CD4-positive, alpha-beta T cell treated with Interleukin-4 for 4 hours (primary cell): Measurements from ENCODE around the gene IFI35.
"Not testable (repeated sequence)": the region's sequence is repeated elsewhere in the genome, so short reads cannot be mapped to it uniquely, and the experiment has no call there.

ENCODE experiments used
- DNase-seq: peaks from one replicate; pipeline ENCODE4 v3.0.0-alpha.2; 2020

IFI35 gene

GRCh38 chr17:42997984-42998938 is 8.3 kb upstream of the IFI35 start, which contains the start of gene RPL27:
Gene RPL27 (plus strand): TSS chr17:42998419. CDS start chr17:42998751, 332 bp downstream.
- peak; percentile 99 for DNase-seq

- no peak for DNase-seq
Observed at GRCh38 chr17:42999003-42999525, 7.5 kb upstream of the IFI35 start.

GRCh38 chr17:43000894-43001293 is 5.7 kb upstream of the IFI35 start:
- DNase-seq = not testable (repeated sequence)

GRCh38 chr17:43003542-43004172 is 2.9 kb upstream of the IFI35 start:
- DNase-seq = no peak

GRCh38 chr17:43010667-43011308 is 4.2 kb downstream of the IFI35 start:
- no peak for DNase-seq

GRCh38 chr17:43011728-43012472 is 5.3 kb downstream of the IFI35 start:
- DNase-seq = no peak

GRCh38 chr17:43013296-43013695 is 6.7 kb downstream of the IFI35 start:
- DNase-seq = no peak

GRCh38 chr17:43014020-43014648 is 7.5 kb downstream of the IFI35 start:
- no peak for DNase-seq

GRCh38 chr17:43014649-43015542 is 8.3 kb downstream of the IFI35 start:
- DNase-seq = no peak

GRCh38 chr17:43015579-43015978 is 9.0 kb downstream of the IFI35 start:
- DNase-seq = no peak

GRCh38 chr17:43016216-43016615 is 9.6 kb downstream of the IFI35 start:
- no peak for DNase-seq

- peak; percentile 79 for DNase-seq
Observed at GRCh38 chr17:43018008-43018853, 11.6 kb downstream of the IFI35 start.

GRCh38 chr17:43018932-43019331 is 12.3 kb downstream of the IFI35 start:
- DNase-seq = no peak

GRCh38 chr17:43019418-43019817 is 12.8 kb downstream of the IFI35 start:
- DNase-seq = no peak

- no peak for DNase-seq
Observed at GRCh38 chr17:43020030-43020621, 13.5 kb downstream of the IFI35 start.

GRCh38 chr17:43020789-43021740 is 14.5 kb downstream of the IFI35 start:
- DNase-seq = no peak

GRCh38 chr17:43021741-43022512 is 15.3 kb downstream of the IFI35 start, which contains the start of gene VAT1:
Gene VAT1 (minus strand): TSS chr17:43022385. CDS start chr17:43022322, 63 bp downstream.
- DNase-seq = peak; percentile 47
